ENCODE data around the gene KCNAB1.
"Not testable (repeated sequence)": the region's sequence is repeated elsewhere in the genome, so short reads cannot be mapped to it uniquely, and the experiment has no call there.

KCNAB1 gene

GRCh38 chr3:156120528-156121251 is at the start of gene KCNAB1:
KCNAB1 (plus strand) TSS chr3:156120578.
- no peak for DNase-seq (ENCODE audit: low read depth in 3 of 3, low spot score in 1 of 3)

- no peak for DNase-seq (ENCODE audit: low read depth in 3 of 3, low spot score in 1 of 3)
Observed at GRCh38 chr3:156071031-156071430, 49.3 kb upstream of the KCNAB1 start.

- not testable (repeated sequence) for DNase-seq (ENCODE audit: low read depth in 3 of 3, low spot score in 1 of 3)
Observed at GRCh38 chr3:156072950-156073657, 47.3 kb upstream of the KCNAB1 start.

- no peak for DNase-seq (ENCODE audit: low read depth in 3 of 3, low spot score in 1 of 3)
Observed at GRCh38 chr3:156090126-156090525, 30.3 kb upstream of the KCNAB1 start.

GRCh38 chr3:156093964-156094363 is 26.4 kb upstream of the KCNAB1 start:
- DNase-seq (ENCODE audit: low read depth in 3 of 3, low spot score in 1 of 3) = no peak

GRCh38 chr3:156094391-156094790 is 26.0 kb upstream of the KCNAB1 start:
- DNase-seq (ENCODE audit: low read depth in 3 of 3, low spot score in 1 of 3) = no peak

GRCh38 chr3:156095652-156096051 is 24.7 kb upstream of the KCNAB1 start:
- not testable (repeated sequence) for DNase-seq (ENCODE audit: low read depth in 3 of 3, low spot score in 1 of 3)

GRCh38 chr3:156098437-156099035 is 21.8 kb upstream of the KCNAB1 start:
- no peak for DNase-seq (ENCODE audit: low read depth in 3 of 3, low spot score in 1 of 3)

GRCh38 chr3:156099348-156099747 is 21.0 kb upstream of the KCNAB1 start:
- not testable (repeated sequence) for DNase-seq (ENCODE audit: low read depth in 3 of 3, low spot score in 1 of 3)

- not testable (repeated sequence) for DNase-seq (ENCODE audit: low read depth in 3 of 3, low spot score in 1 of 3)
Observed at GRCh38 chr3:156099984-156100383, 20.4 kb upstream of the KCNAB1 start.

- no peak for DNase-seq (ENCODE audit: low read depth in 3 of 3, low spot score in 1 of 3)
Observed at GRCh38 chr3:156102267-156102931, 18.0 kb upstream of the KCNAB1 start.

- no peak for DNase-seq (ENCODE audit: low read depth in 3 of 3, low spot score in 1 of 3)
Observed at GRCh38 chr3:156106721-156107373, 13.5 kb upstream of the KCNAB1 start.

- no peak for DNase-seq (ENCODE audit: low read depth in 3 of 3, low spot score in 1 of 3)
Observed at GRCh38 chr3:156107504-156107903, 12.9 kb upstream of the KCNAB1 start.

- no peak for DNase-seq (ENCODE audit: low read depth in 3 of 3, low spot score in 1 of 3)
Observed at GRCh38 chr3:156108616-156109015, 11.8 kb upstream of the KCNAB1 start.

- no peak for DNase-seq (ENCODE audit: low read depth in 3 of 3, low spot score in 1 of 3)
Observed at GRCh38 chr3:156109989-156110388, 10.4 kb upstream of the KCNAB1 start.

GRCh38 chr3:156126467-156126866 is 6.1 kb downstream of the KCNAB1 start:
- DNase-seq (ENCODE audit: low read depth in 3 of 3, low spot score in 1 of 3) = no peak

- no peak for DNase-seq (ENCODE audit: low read depth in 3 of 3, low spot score in 1 of 3)
Observed at GRCh38 chr3:156131241-156131640, 10.9 kb downstream of the KCNAB1 start.

GRCh38 chr3:156131799-156132198 is 11.4 kb downstream of the KCNAB1 start:
- no peak for DNase-seq (ENCODE audit: low read depth in 3 of 3, low spot score in 1 of 3)

- DNase-seq (ENCODE audit: low read depth in 3 of 3, low spot score in 1 of 3) = no peak
Observed at GRCh38 chr3:156132313-156132712, 11.9 kb downstream of the KCNAB1 start.

- DNase-seq (ENCODE audit: low read depth in 3 of 3, low spot score in 1 of 3) = no peak
Observed at GRCh38 chr3:156133076-156133475, 12.7 kb downstream of the KCNAB1 start.
